Sigmoid colon (tissue), 7 donors: Measurements from ENCODE around the gene CYP51A1. TPM values are rescaled to one million over a fixed set of nuclear protein-coding genes. Genes with fewer than 3 reads are reported as not detected.
"Not testable (repeated sequence)": the region's sequence is repeated elsewhere in the genome, so short reads cannot be mapped to it uniquely, and the experiment has no call there.

Source experiments
- DNase-seq: peaks from one replicate; pipeline ENCODE4 v3.0.0-alpha.2; 2019
- H3K27ac ChIP-seq, 4 donors: fragments of 200-600 bp; sonication (generic); one replicate each; pipeline ENCODE4 v1.5.1; 2016 to 2019; ENCODE audit warnings: mild to moderate bottlenecking in 1 of 4
- H3K27me3 ChIP-seq, 3 donors: fragments of 200-600 bp; sonication (generic); one replicate each; pipeline ENCODE4 v1.5.1; 2019; ENCODE audit warnings: mild to moderate bottlenecking in 1 of 3
- H3K36me3 ChIP-seq, 4 donors: fragments of 200-600 bp; sonication (generic); one replicate each; pipeline ENCODE4 v1.5.1; 2016 to 2019
- H3K4me1 ChIP-seq, 4 donors: fragments of 200-600 bp; sonication (generic); one replicate each; pipeline ENCODE4 v1.5.1; 2017 to 2019
- H3K4me3 ChIP-seq, 4 donors: fragments of 200-600 bp; sonication (generic); one replicate each; pipeline ENCODE4 v1.5.1; 2017 to 2019; ENCODE audit warnings: mild to moderate bottlenecking in 2 of 4, moderate library complexity in 1 of 4
- H3K9me3 ChIP-seq, 4 donors: fragments of 200-600 bp in 3 of 4; sonication (generic) in 3 of 4; one replicate each; pipeline versions ENCODE4 v1.5.1 to v1.6.1; 2013 to 2019
- EP300 ChIP-seq, 4 donors: sonication (generic); formaldehyde crosslinking; IDR thresholded peaks; one replicate each; pipeline ENCODE4 v1.6.1; 2017; ENCODE audit warnings: antibody characterized with exemption in 4 of 4
- POLR2A ChIP-seq, 2 donors: fragments of 450-650 bp; IDR thresholded peaks; one replicate each; pipeline ENCODE4 v1.6.1; 2016; ENCODE audit warnings: antibody characterized with exemption in 2 of 2, mild to moderate bottlenecking in 2 of 2, moderate library complexity in 2 of 2
- POLR2AphosphoS5 ChIP-seq, 4 donors: sonication (generic); formaldehyde crosslinking; IDR thresholded peaks; one replicate each; pipeline ENCODE4 v1.6.1; 2017; ENCODE audit warnings: antibody characterized with exemption in 4 of 4
- WGBS, 2 donors: extraction: QIAGEN DNeasy Blood & Tissue Kit; methylation state at CpG; one replicate each; pipeline ENCODE4 v1.1.7; 2013; 5-methylcytosine and 5-hydroxymethylcytosine counted together
- intact Hi-C: fragments of 100-400 bp; cut with DNase I; formaldehyde crosslinking; loops from one replicate; pipeline ENCODE4 v1.15.1; 2023
- polyA plus RNA-seq, 3 donors: library from polyadenylated mRNA; stranded (reverse); fragments of 200-250 nt; gene quantifications; one replicate each; pipeline ENCODE4 v1.2.3, GENCODE V29; 2013
- total RNA-seq, 4 donors: library from RNA; depleted of rRNA; stranded (reverse); fragments of >200 nt; gene quantifications; one replicate each; pipeline ENCODE4 v1.1.0, GENCODE V29; 2016
- TF ChIP-seq, protein P1 (sequence below), 4 experiments: fragments of 450-650 bp in 3 of 4; fragments of 200-600 bp in 1 of 4; IDR thresholded peaks; one replicate each; pipeline ENCODE4 v1.5.1; 2016 to 2019; ENCODE audit warnings: antibody characterized with exemption in 4 of 4, mild to moderate bottlenecking in 3 of 4, moderate library complexity in 2 of 4
- donor health status: healthy with polysubstance abuse.
- donor health status: Bipolar disorder and iron deficiency.
- donor health status: healthy.

Gene CYP51A1
- total and polyA plus RNA-seq, 7 donors = 11.4 to 86.8 (median 24.3) TPM

DNA sequence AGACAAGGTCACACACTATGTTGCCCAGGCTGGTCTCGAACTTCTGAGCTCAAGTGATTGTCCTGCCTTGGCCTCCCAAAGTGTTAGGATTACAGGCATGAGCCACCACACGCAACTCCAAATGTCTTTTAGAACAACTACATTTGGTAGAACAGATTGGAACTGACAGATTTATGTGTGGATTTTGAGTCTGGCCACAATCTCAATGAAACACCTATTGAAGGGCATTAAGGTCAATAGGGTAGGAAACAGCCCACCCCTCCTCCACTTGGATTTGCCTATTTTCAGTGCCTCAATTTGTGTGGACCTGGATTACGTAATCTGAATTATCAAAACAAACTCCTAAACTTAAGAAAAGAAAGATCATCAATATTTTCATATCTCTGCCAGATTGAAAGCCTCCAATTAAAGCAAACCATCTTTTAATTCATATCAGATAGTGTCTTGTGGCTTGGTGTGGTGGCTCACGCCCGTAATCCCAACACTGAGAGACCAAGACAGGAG is 15.5 kb upstream of the CYP51A1 start:
- no peak for DNase-seq
- H3K36me3 ChIP-seq = no peaks in the 10 kb centered on the region
- TF ChIP-seq EP300 (IDR thresholded peaks at IDR 0.05) (no peak), POLR2A (IDR thresholded peaks at IDR 0.05) (no peak), POLR2AphosphoS5 (IDR thresholded peaks at IDR 0.05) (no peak)
- TF ChIP-seq, protein P1, sequence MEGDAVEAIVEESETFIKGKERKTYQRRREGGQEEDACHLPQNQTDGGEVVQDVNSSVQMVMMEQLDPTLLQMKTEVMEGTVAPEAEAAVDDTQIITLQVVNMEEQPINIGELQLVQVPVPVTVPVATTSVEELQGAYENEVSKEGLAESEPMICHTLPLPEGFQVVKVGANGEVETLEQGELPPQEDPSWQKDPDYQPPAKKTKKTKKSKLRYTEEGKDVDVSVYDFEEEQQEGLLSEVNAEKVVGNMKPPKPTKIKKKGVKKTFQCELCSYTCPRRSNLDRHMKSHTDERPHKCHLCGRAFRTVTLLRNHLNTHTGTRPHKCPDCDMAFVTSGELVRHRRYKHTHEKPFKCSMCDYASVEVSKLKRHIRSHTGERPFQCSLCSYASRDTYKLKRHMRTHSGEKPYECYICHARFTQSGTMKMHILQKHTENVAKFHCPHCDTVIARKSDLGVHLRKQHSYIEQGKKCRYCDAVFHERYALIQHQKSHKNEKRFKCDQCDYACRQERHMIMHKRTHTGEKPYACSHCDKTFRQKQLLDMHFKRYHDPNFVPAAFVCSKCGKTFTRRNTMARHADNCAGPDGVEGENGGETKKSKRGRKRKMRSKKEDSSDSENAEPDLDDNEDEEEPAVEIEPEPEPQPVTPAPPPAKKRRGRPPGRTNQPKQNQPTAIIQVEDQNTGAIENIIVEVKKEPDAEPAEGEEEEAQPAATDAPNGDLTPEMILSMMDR (IDR thresholded peaks at IDR 0.05) = no peak
- 94 to 95% methylated on average over 5 of the region's 5 CpGs for WGBS, 2 donors
- H3K9me3 ChIP-seq = no peaks in the 10 kb centered on the region
- intact Hi-C loops = no loop called here
- H3K27ac ChIP-seq = no peak overlapping the region
- H3K27me3 ChIP-seq = no peaks in the 10 kb centered on the region
- no peaks in the 10 kb centered on the region for H3K4me1 ChIP-seq
- no peak overlapping the region for H3K4me3 ChIP-seq

DNA sequence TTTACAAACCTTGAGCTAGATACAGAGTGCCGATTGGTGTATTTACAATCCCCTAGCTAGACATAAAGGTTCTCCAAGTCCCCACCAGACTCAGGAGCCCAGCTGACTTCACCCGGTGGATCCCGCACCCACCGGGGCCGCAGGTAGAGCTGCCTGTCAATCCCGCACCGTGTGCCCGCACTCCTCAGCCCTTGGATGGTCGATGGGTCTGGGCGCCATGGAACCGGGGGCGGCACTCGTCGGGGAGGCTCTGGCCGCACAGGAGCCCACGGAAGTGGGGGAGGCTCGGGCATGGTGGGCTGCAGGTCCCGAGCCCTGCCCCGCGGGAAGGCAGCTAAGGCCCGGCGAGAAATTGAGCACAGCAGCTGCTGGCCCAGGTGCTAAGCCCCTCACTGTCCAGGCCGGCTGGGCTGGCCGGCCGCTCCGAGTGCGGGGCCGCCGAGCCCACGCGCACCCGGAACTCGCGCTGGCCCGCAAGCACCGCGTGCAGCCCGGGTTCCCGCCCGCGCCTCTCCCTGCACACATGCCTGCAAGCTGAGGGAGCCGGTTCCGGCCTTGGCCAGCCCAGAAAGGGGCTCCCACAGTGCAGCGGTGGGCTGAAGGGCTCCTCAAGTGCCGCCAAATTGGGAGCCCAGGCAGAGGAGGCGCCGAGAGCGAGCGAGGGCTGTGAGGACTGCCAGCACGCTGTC is 9.1 kb upstream of the CYP51A1 start:
- H3K4me3 ChIP-seq, intact Hi-C loops, DNase-seq, H3K9me3 ChIP-seq, H3K27me3 ChIP-seq, H3K4me1 ChIP-seq, H3K27ac ChIP-seq, H3K36me3 ChIP-seq: not testable (repeated sequence)
- 93% methylated on average over 50 of the region's 50 CpGs for WGBS, 2 donors

DNA sequence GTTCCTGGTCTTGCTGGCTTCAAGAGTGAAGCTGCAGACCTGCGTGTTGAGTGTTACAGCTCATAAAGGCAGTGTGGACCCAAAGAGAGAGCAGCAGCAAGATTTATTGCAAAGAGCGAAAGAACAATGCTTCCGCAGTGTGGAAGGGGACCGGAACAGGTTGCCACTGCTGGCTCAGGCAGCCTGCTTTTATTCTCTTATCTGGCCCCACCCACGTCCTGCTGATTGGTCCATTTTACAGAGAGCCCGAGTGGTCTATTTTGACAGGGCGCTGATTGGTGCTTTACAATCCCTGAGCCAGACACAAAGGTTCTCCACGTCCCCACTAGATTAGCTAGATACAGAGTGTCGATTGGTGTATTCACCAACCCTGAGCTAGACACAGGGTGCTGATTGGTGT is 8.5 kb upstream of the CYP51A1 start:
- H3K27me3 ChIP-seq, H3K4me1 ChIP-seq, intact Hi-C loops, H3K9me3 ChIP-seq, H3K36me3 ChIP-seq, H3K4me3 ChIP-seq, DNase-seq, H3K27ac ChIP-seq: not testable (repeated sequence)
- 92 to 95% methylated on average over 9 of the region's 9 CpGs for WGBS, 2 donors

DNA sequence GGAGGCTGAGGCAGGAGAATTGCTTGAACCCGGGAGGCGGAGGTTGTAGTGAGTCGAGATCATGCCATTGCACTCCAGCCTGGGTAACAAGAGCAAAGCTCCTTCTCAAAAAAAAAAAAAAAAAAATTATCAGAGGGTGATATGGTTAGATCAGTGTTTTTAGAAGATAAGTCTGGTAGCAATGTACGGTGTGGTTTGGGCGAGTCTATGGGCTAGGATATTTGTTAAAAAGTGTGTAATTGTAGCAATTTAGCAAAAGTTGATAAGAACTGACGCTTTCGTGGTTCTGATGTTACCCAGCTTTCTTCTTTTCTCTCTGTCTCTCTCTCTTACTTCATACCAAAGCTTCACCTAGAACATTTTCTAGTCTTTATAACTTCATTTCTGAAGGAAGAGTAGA is 6.9 kb upstream of the CYP51A1 start:
- Histone ChIP-seq H3K4me1 (no peaks in the 10 kb centered on the region), H3K9me3 (no peaks in the 10 kb centered on the region), H3K27me3 (no peaks in the 10 kb centered on the region), H3K27ac (no peak overlapping the region), H3K36me3 (no peaks in the 10 kb centered on the region), H3K4me3 (no peak overlapping the region)
- TF ChIP-seq POLR2A (IDR thresholded peaks at IDR 0.05) (no peak), EP300 (IDR thresholded peaks at IDR 0.05) (no peak), POLR2AphosphoS5 (IDR thresholded peaks at IDR 0.05) (no peak)
- TF ChIP-seq, protein P1 (IDR thresholded peaks at IDR 0.05) = no peak
- DNase-seq = no peak
- intact Hi-C loops = no loop called here
- WGBS, 2 donors = 78 to 92% methylated on average over 7 of the region's 7 CpGs

DNA sequence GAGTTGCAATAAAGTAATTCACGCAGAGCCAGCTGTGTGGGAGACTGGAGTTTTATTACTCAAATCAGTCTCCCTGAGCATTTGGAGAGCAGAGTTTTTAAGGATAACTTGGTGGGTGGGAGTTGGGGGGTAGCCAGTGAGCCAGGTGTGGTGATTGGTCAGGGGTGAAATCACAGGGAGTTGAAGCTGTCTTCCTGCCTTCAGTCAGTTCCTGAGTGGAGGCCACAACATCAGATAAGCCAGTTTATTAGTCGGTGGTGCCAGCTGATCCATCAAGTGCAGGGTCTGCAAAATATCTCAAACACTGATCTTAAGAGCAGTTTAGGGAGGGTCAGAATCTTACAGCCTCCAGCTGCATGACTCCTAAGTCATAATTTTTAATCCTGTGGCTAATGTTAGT is 3.3 kb upstream of the CYP51A1 start:
- DNase-seq = no peak
- Histone ChIP-seq H3K36me3 (no peaks in the 10 kb centered on the region), H3K4me3 (no peak overlapping the region), H3K9me3 (no peaks in the 10 kb centered on the region), H3K4me1 (peaks cover 0 to 16% (median 8%) of the 10 kb centered on the region in 4 donors), H3K27ac (no peak overlapping the region), H3K27me3 (no peaks in the 10 kb centered on the region)
- TF ChIP-seq, protein P1 (IDR thresholded peaks at IDR 0.05) = no peak
- no peak for TF ChIP-seq POLR2A (IDR thresholded peaks at IDR 0.05)
- TF ChIP-seq EP300 (IDR thresholded peaks at IDR 0.05) = no peak
- TF ChIP-seq POLR2AphosphoS5 (IDR thresholded peaks at IDR 0.05) = no peak
- WGBS, 2 donors = 19 to 39% methylated on average over 2 of the region's 2 CpGs
- intact Hi-C loops = loop anchor here (10.0 kb wide), 2 partner anchors 107 to 253 kb away; partner anchors contain the start of genes ANKIB1, KRIT1 and MTERF1
